GM19025 (cell line): ENCODE measurements around the gene ATOSA.

Source experiments
- ATAC-seq: cut with Tn5 transposase; IDR thresholded peaks from one replicate; pipeline ENCODE4 v1.9.1; 2021; ENCODE audit warnings: mild to moderate bottlenecking, low read depth, moderate library complexity; ENCODE audit not compliant: unreplicated experiment

ATOSA gene, protein sequence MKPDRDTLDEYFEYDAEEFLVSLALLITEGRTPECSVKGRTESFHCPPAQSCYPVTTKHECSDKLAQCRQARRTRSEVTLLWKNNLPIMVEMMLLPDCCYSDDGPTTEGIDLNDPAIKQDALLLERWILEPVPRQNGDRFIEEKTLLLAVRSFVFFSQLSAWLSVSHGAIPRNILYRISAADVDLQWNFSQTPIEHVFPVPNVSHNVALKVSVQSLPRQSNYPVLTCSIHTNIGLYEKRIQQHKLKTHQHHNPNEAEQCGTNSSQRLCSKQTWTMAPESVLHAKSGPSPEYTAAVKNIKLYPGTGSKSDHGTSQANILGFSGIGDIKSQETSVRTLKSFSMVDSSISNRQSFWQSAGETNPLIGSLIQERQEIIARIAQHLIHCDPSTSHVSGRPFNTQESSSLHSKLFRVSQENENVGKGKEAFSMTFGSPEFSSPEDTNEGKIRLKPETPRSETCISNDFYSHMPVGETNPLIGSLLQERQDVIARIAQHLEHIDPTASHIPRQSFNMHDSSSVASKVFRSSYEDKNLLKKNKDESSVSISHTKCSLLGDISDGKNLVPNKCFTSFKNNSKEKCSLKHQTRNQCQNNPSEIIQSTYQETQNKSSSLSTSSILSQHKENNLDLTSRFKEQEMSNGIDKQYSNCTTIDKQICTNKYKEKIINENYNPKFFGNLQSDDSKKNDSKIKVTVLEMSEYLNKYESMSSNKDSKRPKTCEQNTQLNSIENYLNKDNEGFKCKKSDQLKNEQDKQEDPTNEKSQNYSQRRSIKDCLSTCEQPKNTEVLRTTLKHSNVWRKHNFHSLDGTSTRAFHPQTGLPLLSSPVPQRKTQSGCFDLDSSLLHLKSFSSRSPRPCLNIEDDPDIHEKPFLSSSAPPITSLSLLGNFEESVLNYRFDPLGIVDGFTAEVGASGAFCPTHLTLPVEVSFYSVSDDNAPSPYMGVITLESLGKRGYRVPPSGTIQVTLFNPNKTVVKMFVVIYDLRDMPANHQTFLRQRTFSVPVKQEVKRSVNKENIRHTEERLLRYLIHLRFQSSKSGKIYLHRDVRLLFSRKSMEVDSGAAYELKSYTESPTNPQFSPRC

DNA sequence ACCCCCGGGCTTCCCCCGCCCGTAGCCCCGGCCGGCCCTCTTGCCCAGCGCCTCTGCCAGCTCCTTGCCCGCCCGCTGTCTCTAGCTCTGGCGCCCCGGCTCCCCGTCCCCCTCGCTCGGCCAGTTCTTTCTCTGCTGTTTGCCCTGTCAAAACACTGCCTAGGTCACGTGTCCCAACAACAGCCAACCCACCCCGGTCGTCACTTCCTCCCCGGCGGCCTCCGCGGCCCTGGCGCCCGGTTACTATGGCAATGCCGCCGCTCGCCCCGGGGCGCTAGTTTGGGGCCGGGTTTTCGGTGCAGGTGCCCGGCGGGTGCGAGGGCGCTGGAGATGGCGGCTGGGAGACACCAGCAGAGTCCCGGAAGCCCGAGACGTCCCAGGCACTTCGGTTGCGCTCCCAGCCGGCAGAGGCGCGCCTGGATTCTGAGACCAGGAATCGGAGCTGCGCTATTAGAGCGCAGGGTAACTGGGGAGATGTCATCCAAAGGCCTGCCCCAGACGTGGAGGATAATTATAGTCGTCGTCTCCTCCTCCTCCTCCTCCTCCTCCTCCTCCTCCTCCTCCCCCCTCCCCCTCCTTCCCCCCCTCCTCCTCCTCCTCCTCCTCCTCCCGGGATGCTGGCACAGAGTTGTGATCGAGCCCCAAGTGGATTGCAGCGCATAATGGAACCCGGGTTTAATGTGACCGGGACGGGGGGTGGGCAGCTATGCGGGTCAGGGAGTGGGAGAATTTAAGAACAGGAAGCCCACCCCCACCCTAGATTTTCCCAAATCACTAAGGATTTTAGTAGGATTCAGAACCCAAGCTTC lies at the start of gene ATOSA:
Gene ATOSA, minus strand, starts transcription at position 157 of the 809 bp plus-strand sequence. CDS start 1,367 bp downstream, outside the sequence.
- peak; percentile 65 for ATAC-seq

DNA sequence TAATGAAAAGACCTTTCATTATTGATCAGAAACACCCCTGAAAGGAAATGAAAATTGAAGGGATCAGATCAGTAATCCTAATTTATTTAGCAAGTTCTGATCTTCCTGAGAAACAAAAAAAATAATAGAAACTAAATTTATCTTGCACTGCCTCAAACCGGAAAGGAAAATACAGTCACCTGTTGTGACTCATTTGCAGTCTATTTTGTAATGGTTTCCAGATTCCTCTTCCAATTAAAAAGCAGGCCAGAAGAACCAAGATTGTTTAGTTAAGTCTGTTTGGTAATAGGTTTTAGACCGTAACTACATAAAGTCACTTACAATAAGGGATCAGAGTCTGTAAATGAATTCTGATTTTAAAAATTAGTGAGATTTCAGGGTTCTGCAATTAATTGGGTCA lies 49.7 kb upstream of the ATOSA start:
- ATAC-seq: no peak

DNA sequence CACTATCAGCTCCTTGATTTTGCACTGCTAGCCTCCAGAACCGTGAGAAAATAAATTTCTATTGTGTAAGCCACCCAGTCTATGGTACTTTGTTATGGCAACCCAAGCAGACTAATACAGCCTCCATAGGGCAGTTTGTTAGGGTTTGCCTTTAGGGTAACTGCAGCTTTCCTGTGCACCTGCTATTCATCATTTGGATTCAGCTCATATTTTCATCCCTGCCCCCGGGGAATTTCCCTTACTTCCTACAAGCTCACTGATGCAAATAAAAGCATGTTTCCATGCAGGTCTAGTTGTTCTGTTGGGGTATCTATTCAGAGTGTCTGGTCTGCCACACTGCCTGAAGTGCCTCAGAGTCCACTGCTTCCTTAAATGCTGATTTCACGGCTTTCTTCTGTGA lies 48.6 kb upstream of the ATOSA start:
- ATAC-seq: no peak

DNA sequence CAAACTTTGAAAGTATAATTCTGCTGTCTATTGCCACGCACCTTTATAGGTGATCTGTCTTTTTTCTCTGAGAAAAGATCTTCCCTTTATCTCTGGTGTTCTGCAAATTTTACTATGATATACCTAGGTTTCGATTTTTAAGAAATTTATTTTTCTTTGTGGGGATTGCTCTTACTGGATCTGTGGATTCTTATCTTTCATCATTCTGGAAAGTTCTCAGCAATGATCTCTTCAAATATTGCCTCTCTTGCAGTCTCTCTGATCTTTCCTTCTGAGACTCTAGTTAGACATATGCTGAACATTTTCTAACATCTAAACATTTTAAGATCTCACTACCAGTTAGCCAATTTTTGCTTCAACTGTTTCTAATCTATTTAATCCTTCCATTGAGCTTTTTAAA lies 47.0 kb upstream of the ATOSA start:
- ATAC-seq: no peak

DNA sequence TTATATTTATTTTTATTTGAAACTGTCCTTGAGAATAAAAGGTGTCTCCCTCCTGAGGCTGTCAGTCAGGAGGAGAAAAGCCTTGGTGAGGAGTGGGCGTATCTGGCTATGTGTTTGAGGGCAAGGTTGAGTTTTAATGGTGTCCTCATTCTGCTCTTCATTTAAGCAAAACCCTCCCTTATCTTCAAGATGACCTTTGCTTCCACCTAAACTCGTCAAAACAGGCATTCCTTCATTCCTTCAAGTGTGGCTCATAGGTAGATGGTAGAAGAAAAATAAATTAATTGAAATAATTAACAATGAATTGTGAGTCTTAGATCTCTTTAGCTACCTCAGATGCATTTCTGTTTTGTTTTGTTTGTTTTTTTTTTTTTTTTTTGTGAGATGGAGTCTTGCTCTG lies 39.4 kb upstream of the ATOSA start:
- no peak for ATAC-seq

DNA sequence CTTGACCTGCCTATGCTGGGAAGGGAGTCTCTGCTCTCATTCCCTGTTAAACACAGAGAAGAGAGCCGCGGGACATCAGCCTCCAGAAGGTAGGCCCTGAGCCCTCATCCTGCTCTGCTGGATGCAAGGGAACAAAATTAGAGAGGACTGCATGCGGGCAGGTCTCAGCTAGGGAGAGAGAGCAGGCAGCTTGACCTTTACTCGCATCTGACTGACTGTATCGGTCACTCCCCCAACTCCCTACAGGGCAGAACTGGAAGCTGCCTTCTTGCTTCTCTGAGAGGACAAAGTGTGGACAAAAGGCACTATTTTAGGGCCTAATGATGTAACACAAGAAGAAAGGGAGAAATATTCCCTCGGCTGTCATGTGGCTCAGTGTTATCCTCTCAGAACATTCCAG lies 38.7 kb upstream of the ATOSA start:
- ATAC-seq: no peak

DNA sequence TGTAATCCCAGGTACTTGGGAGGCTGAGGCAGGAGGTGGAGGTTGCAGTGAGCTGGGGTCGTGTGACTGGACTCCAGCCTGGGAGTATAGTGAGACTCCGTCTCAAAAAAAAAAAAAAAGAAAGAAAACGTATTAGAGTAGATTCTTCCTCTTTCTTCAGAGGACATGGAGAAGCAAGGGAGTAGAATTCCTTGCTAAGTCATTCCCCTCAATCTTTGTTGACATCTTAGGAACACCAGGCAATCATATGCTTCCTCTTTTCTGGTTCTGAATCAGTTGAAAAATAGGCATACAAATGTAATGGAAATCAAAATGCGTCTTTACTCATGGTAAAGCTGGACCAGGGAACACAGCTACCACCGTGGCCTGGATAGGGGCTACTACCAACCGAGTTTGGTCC lies 38.3 kb upstream of the ATOSA start:
- ATAC-seq: no peak

DNA sequence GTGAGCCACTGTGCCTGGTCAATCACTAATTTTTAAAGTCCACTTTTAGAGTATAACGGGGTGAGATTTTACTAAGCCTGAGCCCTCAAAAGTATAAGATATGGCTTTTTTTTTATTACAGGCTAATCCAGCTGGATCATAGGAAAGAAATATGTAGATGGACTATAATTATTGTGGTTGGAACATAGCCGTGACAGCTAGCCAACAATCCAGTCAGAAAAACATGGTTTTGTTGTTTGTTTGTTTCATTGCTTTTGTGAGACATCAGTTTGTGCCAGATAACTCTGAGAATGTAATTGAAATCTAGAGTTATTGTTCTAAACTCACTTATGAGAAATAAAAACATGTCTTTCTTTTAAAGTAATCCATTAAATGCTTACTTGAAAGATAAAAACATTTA lies 37.3 kb upstream of the ATOSA start:
- no peak for ATAC-seq

DNA sequence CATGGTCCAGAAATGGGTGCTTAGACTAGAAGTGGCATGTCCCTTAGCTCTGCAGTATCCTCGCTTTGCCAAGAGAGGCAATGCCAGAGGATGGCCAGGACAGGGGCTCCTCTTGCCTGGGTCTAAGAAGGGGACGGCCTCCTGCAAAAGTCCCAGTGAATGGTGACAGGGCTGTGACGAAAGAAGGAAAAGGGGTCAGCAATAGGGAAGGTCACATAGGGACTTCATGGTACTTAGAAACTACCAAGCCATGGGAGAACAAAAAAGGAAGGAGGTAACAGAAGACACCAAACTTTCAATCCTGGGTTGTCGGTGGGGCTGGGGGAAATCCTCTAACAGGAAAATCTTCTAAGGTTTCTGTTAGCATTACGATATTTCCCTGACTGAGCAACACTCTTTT lies 36.2 kb upstream of the ATOSA start:
- ATAC-seq: no peak

DNA sequence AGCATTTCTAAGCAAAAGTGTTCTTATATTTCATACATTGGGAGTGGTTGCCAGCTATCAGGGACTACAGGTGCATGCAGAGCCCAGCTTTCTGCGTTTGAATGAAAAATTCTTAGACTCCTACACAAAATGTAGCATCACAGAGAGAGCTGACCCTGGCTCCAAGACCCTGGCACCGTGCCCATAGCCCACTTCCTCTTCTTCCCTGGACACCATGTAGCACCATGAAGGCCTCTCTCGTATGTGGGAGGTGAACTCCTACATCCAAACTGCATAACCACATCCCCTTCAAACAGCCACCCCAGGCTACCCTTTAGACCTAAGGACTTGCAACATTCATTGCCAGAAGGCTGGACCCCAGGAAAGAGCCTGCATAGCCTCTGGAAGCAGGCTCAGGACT lies 35.8 kb upstream of the ATOSA start:
- no peak for ATAC-seq

DNA sequence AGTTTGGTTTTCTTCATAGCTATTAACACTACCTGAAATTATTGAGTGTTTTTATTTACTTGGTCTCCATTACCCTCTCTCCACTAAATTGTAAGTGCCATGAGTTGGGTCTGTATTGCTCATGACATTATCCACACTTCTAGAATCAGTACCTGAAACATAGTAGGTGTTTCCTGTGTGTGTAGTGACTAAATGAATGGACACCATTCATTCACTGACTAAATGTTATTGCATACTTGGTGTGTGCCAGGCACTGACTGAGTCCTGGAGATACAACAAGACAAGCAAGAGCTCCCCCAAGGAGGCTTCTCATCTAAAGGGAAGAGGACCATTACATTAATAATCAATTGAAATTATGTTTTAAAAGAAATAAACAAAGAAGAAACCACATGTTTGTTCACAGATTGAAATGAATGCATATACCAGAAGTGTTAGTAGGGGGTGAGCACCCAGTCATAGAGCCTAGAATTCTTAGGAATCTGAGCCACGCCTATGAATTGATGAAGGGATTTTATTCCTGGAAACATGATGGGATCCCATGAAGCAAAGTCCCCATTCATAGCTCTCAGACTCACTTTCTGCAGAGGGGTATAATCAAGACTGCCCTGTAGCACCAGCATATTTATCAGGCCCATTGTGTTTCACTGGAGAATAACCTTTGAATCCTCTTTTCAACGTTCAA lies 31.7 kb upstream of the ATOSA start:
- no peak for ATAC-seq

DNA sequence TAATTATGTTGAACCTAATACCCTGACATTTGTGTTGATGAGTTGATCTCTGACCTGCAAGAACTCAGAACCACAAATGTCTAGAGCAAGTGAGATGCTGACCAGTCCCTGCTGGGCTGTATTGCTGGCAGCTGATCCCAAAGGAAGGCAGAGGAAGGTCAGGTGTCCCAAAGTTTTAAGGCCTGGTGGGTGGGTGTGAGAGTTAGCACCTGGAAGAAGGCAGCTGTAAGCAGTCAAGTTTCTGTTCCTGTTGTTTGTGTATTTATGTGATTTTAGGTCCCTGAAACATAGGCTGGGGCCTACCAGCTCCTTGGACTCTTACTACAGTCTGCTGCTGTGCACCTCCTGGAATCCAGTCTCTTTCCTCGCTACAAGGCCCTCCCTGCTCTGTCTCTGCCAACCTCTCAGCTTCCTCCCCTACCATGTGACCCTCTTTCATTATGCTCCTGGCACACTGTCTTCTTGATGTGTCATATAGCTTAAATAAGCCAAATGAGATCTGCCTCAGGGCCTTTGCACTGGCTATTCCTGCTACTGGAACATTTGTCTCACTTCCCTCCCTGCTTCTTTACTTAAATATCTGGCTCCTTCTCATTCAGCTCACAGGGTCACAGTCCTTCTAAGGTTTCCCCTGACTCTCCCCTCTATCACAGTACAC lies 31.0 kb upstream of the ATOSA start:
- ATAC-seq: peak; percentile 20

DNA sequence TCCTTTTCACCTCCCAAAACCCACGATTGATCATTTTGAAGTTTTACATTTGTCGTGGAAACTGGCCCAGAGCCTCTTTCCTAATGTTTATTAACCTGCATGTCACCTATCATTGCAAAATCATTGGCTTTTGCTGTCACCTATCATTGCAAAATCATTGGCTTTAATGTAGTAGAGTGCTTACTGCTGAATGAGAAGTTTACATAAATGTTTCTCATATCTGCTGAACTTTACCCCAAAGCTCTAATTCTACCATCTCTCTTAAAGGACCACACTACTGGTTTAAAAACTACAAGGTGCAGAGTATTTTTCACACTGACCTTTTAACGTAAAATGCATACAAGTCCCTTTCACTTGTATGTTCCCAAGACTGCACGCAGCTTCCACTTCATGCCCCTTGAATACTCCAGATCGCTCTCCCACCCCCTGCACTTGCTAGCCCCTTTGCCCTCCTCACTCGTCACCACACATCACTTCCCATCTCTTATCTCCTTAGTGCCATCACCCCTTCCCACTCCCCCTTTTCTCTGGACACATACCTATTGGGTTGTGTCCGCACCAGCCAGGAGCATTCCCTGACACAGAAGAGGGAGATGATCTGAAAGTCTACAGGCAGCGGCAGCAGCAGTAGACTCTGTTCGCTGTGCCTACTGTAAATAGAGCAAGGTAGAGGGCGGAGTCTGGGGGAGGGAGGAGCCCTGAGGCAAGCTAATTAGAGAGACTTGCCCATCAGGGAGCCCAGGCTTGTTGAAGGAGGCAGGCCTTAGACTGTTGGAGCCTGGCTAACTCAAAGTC lies 30.2 kb upstream of the ATOSA start:
- peak; percentile 76 for ATAC-seq

DNA sequence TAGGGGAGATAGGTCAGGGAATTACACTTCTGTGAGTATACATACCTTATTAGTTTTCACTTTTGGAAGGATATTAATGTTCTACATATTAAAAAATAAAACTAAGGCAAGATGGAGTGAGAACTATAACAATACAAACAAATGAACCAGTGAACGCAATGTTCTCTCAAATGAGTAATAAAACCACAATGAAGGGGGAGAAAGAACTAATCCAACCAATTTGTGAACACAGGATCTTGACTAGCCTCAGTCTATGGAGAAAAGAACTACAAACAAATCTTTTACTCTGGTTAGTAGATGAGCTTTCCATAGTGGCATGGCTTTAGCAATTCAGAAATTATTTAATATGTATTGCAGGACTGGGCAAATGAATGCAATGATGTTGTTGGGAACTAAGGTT lies 26.9 kb upstream of the ATOSA start:
- no peak for ATAC-seq

DNA sequence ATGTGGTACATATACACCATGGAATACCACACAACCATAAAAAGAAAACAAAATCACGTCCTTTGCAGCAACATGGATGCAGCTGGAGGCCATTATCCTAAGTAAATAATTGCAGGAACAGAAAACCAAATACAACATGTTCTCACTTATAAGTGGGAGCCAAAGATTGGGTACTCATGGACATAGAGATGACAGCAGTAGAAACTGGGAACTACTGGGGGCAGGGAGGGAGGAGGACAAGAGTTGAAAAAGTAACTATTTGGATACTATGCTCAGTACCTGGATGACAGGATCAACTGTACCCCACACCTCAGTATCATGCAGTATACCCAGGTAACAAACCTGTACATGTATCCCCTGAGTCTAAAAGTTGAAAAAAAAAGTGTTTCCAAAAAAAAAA lies 23.2 kb upstream of the ATOSA start:
- ATAC-seq: no peak

DNA sequence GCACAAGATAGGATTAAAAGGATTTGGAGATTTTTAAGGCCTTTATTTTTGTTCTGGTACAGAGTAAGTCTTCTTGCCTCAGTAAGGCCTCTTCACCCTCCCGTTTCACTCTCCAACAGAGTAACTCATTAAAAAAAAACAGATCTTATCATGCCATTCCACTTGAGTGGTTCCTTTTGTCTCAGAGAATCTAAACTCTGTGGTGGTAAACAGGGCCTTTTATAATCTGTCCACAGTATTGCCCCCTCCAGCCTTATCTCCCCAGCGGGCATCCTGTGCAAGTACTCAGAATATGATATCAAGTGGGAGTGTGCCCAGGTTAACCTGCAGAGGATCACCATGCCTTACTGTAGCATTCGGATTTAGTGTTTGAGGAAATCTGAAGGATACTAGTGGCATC lies 20.3 kb upstream of the ATOSA start:
- ATAC-seq: no peak

DNA sequence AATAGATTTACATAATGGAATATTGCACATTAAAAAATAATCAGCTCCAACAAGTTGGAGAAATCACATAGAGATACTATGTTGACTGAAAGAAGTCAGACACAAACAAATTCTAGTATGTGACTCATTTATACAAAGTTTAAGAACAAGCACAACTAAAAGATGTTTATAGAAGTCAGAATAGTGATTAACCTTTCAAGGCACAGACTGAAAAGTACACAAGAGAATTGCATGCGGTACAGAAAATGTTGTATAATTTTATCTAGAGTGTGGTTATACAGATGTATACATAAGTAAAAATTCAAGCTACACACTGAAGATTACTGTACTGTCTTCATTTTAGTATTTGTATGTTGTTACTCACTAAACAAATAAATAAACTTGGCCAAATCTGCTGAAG lies 19.3 kb upstream of the ATOSA start:
- ATAC-seq: no peak

DNA sequence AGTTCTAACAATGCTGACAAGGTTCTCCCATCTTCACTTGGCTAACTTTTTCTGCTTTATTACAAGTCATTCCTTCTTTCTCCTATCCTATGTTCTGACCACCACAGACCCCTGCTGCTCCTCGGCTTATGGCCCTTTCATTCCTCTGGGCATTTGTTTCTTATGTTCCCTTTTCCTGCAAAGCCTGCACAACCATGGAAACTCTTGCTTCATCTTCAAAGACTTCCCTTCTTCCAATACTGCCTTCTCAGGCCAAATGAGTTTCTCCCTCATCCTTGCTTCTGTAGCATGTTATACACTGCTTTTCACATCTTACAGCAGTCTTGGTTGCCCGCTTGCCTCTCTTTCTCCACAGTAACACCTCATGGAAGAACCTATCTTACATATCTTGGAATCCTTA lies 17.9 kb upstream of the ATOSA start:
- ATAC-seq: no peak

DNA sequence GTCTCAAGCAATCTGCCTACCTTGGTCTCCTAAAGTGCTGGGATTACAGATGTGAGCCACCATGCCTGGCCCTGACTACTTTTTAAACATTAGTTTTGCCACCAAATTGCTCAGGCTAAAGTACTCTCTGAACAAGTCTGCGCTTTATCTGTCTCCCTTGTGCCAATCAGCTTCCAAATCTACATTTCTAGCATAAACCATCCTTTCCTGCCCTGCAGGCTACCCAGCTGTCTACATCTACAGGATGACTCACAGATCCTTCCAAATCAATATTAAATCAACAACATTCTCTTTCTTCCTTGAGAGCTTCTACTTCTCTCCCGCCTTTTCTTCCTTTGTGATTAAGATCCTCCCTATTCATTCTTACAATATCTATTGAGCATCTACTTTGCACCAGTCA lies 16.0 kb upstream of the ATOSA start:
- ATAC-seq: no peak
